PC-9 (cell line): ENCODE measurements around the gene CFAP210.

Experiments used
- EZH2 ChIP-seq: fragments of 200-600 bp; sonication (generic); IDR thresholded peaks from 2 replicates; pipeline ENCODE4 v1.8.0; 2017; ENCODE audit warnings: antibody characterized with exemption, low read depth
- TF ChIP-seq, protein P1 (sequence below): fragments of 200-600 bp; sonication (generic); conservative IDR thresholded peaks from 2 replicates; pipeline ENCODE4 v1.6.1; 2017; ENCODE audit warnings: mixed run types, antibody characterized with exemption, mild to moderate bottlenecking, moderate library complexity

DNA sequence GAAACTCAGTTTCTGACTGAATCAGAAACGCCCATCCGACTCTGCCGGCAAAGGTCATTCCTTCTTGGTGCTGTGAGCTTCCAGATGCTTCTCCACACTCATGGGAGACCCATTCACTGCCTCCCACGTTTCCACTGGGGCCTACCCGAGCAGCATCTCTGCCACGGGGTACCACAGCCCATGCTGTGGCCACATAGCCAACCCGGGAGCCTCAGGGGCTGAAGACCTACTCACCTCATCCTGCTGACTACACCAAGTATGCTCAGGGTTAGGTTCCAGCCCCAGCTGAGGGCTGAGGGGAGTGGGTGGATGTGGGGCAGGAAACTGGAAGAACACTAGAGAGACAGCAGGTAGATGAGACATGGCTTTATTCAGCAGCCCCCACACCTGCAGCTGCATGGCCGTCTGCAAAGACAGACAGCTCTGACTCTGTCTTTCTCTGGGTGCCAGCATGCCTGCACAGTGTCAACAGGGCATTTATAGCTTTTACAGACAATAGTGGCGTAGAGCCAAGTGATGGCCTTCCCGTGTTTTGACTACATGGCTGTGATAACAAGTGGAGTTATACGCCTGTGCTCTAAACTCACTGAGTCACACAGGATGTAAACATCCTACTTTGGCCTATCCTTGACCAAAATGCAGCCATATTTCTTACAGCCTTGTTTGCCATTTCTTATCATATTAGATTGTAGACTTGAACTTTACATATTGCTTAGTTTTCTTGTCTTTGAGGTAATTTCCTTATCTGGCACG is 22.9 kb upstream of the CFAP210 start:
- TF ChIP-seq, protein P1, sequence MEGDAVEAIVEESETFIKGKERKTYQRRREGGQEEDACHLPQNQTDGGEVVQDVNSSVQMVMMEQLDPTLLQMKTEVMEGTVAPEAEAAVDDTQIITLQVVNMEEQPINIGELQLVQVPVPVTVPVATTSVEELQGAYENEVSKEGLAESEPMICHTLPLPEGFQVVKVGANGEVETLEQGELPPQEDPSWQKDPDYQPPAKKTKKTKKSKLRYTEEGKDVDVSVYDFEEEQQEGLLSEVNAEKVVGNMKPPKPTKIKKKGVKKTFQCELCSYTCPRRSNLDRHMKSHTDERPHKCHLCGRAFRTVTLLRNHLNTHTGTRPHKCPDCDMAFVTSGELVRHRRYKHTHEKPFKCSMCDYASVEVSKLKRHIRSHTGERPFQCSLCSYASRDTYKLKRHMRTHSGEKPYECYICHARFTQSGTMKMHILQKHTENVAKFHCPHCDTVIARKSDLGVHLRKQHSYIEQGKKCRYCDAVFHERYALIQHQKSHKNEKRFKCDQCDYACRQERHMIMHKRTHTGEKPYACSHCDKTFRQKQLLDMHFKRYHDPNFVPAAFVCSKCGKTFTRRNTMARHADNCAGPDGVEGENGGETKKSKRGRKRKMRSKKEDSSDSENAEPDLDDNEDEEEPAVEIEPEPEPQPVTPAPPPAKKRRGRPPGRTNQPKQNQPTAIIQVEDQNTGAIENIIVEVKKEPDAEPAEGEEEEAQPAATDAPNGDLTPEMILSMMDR, result no peak
- TF ChIP-seq EZH2, result no peak
